NCI-H1436 treated with DMSO at 0.1 percent for 48 hours (cell line): Measurements from ENCODE around the gene PCDHGB1.
"Not testable (repeated sequence)": the region's sequence is repeated elsewhere in the genome, so short reads cannot be mapped to it uniquely, and the experiment has no call there.

Source experiments
- DNase-seq: peaks from one replicate; lab custom pipeline; 2025; lab: John Stamatoyannopoulos, UW

PCDHGB1 gene

GRCh38 chr5:141346017-141346416 is 3.9 kb upstream of the PCDHGB1 start:
- DNase-seq: not testable (repeated sequence)

- no peak for DNase-seq
Measured at GRCh38 chr5:141351591-141351990, 1.7 kb downstream of the PCDHGB1 start.

DNA sequence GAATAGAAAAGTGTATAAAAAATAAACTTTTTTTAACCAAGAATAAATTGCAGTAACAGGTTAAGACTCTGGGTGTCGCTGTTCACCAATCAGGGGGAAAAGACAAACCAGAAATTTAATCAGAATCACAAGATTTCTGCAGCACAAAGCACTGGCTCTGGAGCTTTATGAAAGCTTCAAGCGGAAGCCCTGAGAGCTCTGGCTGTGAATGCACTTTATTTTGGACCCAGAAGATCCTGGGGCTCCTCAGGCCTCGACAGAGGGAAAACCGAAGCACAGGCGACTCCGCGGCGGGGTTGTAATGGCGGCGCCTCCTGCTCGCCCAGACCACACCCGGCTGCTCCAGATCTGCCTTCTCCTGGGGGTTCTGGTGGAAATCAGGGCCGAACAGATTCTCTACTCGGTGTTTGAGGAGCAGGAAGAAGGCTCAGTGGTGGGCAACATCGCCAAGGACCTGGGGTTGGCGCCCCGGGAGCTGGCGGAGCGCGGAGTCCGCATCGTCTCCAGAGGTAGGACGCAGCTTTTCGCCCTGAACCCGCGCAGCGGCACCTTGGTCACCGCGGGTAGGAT is 5.1 kb downstream of the PCDHGB1 start, which contains the start of gene PCDHGA4:
Gene PCDHGA4, plus strand, starts transcription at position 122 of the 570 bp plus-strand sequence. Its CDS starts 87 bp downstream, at position 209.
- no peak for DNase-seq

- no peak for DNase-seq
Measured at GRCh38 chr5:141355641-141356040, 5.7 kb downstream of the PCDHGB1 start.

DNA sequence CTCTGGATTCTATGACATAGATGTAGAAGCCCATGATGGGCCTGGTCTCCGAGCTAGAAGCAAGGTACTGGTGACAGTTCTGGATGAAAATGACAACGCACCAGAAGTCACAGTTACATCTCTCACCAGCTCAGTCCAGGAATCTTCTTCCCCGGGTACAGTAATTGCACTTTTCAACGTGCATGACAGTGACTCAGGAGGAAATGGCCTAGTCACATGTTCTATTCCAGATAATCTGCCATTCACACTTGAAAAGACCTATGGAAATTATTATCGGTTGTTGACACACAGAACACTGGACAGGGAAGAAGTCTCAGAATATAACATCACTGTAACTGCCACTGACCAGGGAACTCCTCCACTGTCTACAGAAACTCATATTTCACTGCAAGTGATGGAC is 6.2 kb downstream of the PCDHGB1 start:
- no peak for DNase-seq

- no peak for DNase-seq
Measured at GRCh38 chr5:141356950-141357349, 7.1 kb downstream of the PCDHGB1 start.

DNA sequence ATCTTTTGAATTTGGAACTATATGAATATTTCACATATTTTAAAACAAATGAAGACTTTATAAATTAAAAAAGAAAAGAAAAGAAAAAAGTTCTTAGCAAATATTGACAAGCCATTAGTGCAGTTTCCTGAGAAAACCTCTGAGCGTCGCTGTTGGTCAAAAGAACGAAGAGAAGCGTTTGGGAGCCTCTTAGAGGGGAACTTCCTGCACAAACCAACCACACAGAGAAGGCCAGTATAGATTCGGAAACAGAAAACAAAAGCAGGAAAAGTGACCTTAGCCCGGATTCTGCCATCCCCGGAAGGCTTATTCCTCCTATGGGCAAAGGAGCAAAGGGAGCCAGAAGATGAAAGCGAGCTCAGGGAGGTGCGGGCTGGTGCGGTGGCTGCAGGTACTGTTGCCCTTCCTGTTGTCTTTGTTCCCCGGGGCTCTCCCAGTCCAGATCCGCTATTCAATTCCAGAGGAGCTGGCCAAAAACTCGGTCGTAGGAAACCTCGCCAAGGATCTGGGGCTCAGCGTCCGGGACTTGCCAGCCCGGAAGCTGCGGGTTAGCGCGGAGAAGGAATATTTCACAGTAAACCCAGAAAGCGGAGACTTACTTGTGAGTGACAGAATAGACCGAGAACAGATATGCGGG is 10.0 kb downstream of the PCDHGB1 start, which contains the start of gene PCDHGB2:
Gene PCDHGB2, plus strand, starts transcription at position 205 of the 637 bp plus-strand sequence. Its CDS starts 142 bp downstream, at position 347.
- DNase-seq: no peak

DNA sequence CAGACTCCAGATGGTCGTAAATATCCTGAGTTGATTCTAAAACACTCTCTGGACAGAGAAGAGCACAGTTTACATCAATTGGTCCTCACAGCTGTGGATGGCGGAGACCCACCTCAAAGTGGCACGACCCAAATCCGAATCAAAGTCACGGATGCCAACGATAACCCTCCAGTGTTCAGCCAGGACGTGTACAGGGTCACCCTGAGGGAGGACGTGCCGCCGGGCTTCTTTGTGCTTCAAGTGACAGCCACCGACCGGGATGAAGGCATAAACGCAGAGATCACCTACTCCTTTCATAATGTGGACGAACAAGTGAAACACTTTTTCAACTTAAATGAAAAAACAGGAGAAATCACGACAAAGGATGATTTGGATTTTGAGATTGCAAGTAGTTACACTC is 10.8 kb downstream of the PCDHGB1 start:
- no peak for DNase-seq

DNA sequence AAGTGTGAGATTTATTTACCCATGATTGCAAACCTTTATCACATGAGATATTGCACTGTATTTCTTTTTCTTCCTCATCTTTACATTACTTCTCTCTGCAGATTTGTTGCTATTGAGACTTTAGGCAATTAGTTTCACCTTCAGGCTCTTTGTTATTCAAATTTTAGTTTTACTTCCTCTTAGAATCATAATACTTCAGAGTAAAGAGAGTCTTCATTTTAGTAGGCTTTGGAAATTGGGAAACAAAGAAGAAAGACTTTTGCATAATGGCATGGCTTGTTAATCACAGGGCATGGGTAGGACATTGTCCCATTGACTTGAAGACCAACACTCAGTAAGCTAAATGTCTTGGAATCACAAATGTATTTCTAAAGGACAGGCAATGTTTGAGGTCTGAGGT is 12.8 kb downstream of the PCDHGB1 start:
- DNase-seq: no peak

DNA sequence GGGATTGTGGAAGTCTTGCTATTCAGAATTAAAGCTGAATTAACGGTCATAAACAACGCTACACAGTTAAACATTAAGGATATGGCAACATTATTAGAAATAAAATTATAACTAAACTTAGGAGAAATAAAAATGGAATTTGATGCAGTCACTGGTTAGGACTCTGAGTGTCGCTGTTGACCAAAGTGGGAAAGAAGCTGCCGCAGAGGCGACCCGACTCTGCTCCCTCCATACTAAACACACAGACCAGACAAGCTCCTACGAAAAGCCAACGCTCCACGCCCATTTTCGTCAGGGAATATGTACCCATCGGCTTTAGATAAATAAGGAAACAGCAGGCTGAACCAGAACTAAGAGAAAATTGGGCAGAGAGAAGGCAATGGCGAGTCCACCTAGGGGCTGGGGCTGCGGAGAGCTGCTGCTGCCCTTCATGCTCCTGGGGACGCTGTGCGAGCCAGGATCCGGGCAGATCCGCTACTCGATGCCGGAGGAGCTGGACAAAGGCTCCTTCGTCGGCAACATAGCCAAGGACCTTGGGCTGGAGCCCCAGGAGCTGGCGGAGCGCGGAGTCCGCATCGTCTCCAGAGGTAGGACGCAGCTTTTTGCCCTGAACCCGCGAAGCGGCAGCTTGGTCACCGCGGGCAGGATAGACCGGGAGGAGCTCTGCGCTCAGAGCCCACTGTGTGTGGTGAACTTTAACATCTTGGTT is 14.2 kb downstream of the PCDHGB1 start, which contains the start of gene PCDHGA5:
Gene PCDHGA5, plus strand, starts transcription at position 211 of the 709 bp plus-strand sequence. Its CDS starts 169 bp downstream, at position 380.
- DNase-seq: no peak

DNA sequence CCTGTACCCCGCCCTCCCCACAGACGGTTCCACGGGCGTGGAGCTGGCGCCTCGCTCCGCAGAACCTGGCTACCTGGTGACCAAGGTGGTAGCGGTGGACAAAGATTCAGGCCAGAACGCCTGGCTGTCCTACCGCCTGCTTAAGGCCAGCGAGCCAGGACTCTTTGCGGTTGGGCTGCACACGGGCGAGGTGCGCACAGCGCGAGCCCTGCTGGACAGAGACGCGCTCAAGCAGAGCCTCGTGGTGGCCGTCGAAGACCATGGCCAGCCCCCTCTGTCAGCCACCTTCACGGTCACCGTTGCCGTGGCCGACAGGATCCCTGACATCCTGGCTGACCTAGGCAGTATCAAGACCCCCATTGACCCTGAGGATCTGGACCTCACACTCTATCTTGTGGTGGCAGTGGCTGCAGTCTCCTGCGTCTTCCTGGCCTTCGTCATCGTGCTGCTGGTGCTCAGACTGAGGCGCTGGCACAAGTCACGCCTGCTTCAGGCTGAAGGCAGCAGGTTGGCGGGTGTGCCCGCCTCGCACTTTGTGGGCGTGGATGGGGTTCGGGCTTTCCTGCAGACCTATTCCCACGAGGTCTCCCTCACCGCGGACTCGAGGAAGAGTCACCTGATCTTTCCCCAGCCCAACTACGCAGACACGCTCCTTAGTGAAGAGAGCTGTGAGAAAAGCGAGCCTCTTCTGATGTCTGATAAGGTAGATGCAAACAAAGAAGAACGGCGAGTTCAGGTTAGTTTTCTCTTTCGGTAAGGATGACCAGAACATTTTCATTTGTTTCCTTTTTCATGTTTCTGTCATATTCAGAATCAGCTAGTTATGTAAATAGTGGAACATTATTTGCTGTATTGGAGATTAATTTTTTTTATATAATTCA is 16.4 kb downstream of the PCDHGB1 start:
- no peak for DNase-seq

- no peak for DNase-seq
Measured at GRCh38 chr5:141369994-141370848, 20.3 kb downstream of the PCDHGB1 start, which contains the start of gene PCDHGB3. PCDHGB3 (plus strand) TSS chr5:141370242; CDS start chr5:141370395, 153 bp downstream.

DNA sequence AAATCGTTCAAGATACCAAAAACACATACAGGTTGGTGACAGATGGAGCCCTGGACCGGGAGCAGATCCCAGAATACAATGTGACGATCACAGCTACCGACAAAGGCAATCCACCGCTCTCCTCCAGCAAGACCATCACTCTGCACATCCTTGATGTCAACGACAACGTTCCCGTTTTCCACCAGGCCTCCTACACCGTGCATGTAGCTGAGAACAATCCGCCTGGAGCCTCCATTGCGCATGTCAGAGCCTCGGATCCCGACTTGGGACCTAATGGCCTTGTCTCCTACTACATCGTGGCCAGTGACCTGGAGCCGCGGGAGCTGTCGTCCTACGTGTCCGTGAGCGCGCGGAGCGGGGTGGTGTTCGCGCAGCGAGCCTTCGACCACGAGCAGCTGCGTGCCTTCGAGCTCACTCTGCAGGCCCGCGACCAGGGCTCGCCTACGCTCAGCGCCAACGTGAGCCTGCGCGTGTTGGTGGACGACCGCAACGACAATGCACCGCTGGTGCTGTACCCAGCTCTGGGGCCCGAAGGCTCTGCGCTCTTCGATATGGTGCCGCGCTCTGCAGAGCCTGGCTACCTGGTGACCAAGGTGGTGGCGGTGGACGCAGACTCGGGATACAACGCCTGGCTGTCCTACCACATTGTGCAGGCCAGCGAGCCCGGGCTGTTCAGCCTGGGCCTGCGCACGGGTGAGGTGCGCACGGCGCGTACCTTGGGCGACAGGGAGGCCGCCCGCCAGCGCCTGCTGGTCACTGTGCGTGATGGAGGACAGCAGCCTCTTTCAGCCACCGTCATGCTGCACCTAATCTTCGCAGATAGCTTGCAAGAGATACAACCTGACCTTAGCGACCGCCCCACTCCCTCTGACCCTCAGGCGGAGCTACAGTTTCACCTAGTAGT is 21.9 kb downstream of the PCDHGB1 start:
- no peak for DNase-seq

DNA sequence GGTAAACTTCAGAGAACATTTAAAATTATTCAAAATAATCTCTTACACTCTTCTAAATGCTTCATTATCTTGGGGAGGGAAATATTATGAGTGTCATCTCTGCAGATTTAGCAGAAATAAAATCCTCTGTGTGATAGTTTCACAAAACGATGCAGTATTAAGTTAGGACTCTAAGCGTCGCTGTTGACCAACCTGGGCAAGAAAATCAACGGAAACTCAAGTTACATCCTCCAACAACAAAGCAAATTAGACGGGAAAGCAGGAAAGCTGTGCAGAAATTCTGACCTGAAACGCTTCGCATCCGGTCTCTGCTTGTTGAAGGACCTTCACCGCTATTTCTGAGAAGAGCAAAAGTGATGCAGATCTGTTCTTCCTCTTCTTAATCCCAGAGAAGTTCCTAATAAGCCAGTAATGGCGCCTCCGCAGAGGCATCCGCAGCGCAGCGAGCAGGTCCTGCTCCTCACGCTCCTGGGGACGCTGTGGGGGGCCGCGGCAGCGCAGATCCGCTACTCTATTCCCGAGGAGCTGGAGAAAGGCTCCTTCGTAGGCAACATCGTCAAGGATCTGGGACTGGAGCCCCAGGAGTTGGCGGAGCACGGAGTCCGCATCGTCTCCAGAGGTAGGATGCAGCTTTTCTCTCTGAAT is 23.9 kb downstream of the PCDHGB1 start, which contains the start of gene PCDHGA6:
Gene PCDHGA6, plus strand, starts transcription at position 219 of the 645 bp plus-strand sequence. Its CDS starts 193 bp downstream, at position 412.
- DNase-seq: no peak

DNA sequence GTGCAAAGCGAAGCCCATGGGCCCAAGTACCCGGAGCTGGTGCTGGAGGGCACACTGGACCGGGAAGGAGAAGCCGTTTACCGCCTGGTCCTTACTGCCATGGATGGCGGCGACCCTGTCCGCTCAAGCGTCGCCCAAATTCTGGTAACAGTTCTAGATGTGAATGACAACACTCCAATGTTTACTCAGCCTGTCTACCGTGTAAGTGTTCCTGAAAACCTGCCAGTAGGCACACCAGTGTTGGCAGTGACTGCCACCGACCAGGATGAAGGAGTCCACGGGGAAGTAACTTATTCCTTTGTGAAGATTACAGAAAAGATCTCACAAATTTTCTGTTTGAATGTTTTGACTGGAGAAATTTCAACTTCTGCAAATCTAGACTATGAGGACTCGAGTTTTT is 24.7 kb downstream of the PCDHGB1 start:
- DNase-seq: no peak

- not testable (repeated sequence) for DNase-seq
Measured at GRCh38 chr5:141375444-141376155, 25.7 kb downstream of the PCDHGB1 start.

- no peak for DNase-seq
Measured at GRCh38 chr5:141382469-141383294, 32.8 kb downstream of the PCDHGB1 start, which contains the start of gene PCDHGA7. PCDHGA7 (plus strand) TSS chr5:141382742; CDS start chr5:141382900, 158 bp downstream.
